ENCODE data around the gene GPR15.

GPR15 gene

GRCh38 chr3:98530676-98531075, 1.1 kb upstream of the GPR15 start:
- DNase-seq (ENCODE audit: low read depth) = no peak

DNA sequence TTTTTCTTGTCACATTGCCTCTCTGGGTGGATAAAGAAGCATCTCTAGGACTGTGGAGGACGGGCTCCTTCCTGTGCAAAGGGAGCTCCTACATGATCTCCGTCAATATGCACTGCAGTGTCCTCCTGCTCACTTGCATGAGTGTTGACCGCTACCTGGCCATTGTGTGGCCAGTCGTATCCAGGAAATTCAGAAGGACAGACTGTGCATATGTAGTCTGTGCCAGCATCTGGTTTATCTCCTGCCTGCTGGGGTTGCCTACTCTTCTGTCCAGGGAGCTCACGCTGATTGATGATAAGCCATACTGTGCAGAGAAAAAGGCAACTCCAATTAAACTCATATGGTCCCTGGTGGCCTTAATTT, 478 bp downstream of the GPR15 start:
- no peak for DNase-seq (ENCODE audit: low read depth)

- DNase-seq (ENCODE audit: low read depth) = no peak
Measured at GRCh38 chr3:98532709-98533571, 1.2 kb downstream of the GPR15 start.

- DNase-seq (ENCODE audit: low read depth) = no peak
Measured at GRCh38 chr3:98534168-98534567, 2.4 kb downstream of the GPR15 start.

- DNase-seq (ENCODE audit: low read depth) = no peak
Measured at GRCh38 chr3:98534734-98535133, 3.0 kb downstream of the GPR15 start.

- DNase-seq (ENCODE audit: low read depth) = no peak
Measured at GRCh38 chr3:98536456-98537017, 4.8 kb downstream of the GPR15 start.

DNA sequence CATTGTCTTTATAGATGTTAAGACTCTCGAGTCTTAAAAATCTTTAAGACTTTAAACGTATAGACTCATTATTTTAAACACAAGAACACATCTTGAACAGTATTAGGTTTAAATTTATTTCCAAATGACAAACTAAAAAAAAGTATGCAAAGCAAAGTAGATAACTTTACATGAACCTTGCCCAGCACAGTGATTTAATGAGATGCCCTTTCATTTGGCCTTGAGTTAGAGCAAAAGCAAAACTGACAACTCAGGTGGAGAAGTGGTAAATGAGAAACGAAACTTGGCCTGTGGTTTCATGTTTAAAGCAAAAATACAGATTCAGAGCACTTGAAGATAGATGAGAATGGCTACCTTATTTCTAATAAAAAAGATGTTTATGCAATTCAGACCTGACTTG, 8.6 kb downstream of the GPR15 start:
- DNase-seq (ENCODE audit: low read depth) = no peak

DNA sequence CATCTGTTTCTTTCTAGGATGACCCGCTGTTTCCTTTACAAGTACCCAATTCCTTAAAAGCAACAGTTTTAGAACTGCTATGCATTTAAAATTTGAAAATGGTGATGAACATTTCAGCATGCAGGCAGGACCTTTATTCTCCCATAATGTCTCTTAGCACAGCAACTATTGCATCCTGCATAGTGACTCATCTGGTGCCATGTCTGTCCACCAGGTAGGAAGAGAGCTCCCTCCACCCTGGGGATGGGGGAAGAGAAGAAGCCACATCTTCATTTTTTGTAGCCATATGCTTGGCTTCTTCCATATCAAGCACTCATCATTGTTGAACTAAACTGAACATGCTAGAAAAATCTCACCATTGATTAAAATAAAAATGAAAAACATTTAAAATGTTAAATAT, 9.9 kb downstream of the GPR15 start:
- no peak for DNase-seq (ENCODE audit: low read depth)

DNA sequence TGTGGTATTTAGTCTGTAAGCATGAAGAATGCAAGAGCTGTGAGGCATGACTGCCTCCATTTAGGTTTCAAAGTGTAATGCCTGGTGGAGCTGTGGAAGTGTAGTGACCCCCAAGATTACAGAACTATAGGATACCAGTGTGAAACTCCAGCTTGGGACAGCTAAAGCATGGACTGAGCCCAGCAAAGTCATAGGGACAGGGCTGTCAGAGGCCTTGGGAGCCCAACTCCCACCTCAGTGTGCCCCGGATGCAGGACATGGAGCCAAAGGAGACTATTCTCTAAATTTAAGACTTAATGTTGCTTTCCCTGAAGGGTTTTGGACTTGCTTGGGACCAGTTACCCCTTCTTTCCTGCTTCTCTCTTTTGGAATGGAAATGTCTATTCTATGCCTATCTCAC, 10.8 kb downstream of the GPR15 start:
- no peak for DNase-seq (ENCODE audit: low read depth)

DNA sequence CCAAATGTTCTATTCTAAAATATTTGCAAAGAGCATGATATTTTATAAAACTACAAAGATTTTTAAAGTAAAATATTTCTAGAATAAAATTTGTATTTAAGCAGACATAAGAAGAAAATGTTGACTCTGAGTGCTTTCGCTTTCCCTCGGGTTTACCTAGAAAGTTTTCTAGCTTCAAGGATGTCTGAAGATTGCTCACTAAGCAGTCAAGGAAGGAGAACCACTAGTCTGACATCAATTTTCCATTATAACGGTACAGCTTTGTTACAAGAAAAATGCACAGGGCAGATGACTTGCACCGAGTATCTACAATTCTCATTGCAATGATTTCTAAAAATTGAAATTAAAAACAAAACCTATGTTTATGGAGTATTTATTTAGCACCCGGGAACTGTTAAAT, 14.2 kb downstream of the GPR15 start:
- no peak for DNase-seq (ENCODE audit: low read depth)

DNA sequence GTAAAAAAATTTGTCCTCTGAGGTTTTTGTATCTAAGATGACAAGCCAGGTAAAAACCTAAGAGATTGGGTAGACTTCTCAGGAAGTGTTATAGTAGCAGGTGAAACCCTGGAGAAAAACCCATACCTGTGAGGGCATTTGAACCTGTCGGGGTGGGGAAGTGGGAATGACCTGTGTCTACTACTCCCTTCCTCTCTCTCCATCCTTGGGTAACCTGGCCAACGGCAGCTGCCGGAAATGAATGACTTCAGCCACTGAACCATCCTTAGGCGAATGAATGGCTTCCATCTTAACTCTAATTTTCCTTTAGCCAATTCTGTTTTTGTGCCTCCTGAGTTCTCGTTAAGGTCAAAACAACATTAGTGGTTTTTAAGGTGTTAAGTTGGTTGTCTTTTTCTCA, 16.8 kb downstream of the GPR15 start:
- no peak for DNase-seq (ENCODE audit: low read depth)

GRCh38 chr3:98550833-98551232, 19.1 kb downstream of the GPR15 start:
- DNase-seq (ENCODE audit: low read depth) = no peak

DNA sequence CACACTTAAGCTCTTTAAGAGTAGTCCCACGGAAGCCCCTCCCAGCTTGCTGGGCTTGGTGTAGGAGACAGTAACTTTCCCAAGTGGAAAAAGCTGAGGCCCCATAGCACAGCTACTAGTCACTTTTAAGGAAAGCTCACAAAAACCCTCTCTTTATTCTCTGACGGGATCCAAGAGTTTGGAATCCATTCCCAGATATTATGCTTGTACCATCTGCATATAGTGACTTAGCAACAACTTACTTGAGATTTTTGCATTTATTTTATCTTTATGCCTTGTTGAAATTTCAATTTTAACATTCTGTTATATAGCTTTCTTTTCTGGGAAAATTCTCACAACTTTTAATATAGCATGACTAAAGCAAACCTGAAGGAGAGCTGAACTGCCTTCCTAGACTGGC, 19.5 kb downstream of the GPR15 start:
- DNase-seq (ENCODE audit: low read depth) = no peak

DNA sequence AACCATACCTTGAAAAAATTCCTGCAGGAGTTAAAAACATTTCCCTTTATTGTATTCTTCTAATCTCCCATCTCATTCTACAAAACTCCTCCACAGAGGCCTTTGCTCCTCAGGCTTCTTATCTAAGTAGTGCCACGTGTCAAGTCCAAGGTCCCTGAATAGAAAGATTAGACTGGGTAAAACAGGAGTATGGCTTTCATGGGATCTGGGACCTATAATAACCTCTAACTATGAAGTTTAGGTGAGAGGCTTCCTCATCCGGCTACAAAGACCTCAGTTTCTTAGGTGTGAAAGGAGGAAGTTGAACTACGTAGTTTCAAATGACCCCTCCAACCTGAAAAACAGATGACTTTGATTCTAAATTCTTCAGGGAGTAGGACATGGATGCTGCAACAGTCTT, 20.0 kb downstream of the GPR15 start:
- no peak for DNase-seq (ENCODE audit: low read depth)

GRCh38 chr3:98552232-98553020, 20.6 kb downstream of the GPR15 start:
- no peak for DNase-seq (ENCODE audit: low read depth)

DNA sequence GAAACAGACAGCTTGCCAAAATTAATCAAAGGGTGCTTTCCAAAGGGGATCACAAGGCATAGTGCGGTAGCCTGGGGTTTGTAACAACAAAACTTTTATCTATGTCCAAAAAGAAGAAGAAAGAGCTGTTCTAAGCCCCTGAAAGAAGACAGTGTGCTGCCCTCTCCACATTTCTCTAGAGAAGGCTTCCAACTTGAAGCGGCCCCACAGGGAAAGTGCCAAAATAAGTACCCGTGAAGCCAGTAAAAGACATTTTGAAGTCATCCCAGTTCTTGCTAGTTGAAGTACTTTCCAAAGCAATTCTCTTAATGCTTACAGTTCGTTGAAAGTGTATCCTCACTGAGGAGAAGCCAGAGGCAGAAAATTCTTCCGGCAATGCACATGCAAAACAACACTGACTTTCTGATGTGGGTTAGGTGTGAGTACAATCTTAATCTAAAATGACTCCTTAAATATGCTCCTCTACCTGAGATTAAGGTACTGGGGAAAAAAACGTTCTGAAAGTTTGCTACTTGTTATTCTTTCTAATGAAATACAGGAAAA, 21.3 kb downstream of the GPR15 start:
- no peak for DNase-seq (ENCODE audit: low read depth)

- DNase-seq (ENCODE audit: low read depth) = no peak
Measured at GRCh38 chr3:98553753-98554152, 22.0 kb downstream of the GPR15 start.

GRCh38 chr3:98554580-98554979, 22.8 kb downstream of the GPR15 start:
- no peak for DNase-seq (ENCODE audit: low read depth)

- DNase-seq (ENCODE audit: low read depth) = no peak
Measured at GRCh38 chr3:98555025-98555379, 23.2 kb downstream of the GPR15 start.

- no peak for DNase-seq (ENCODE audit: low read depth)
Measured at GRCh38 chr3:98556164-98557130, 24.7 kb downstream of the GPR15 start.

GRCh38 chr3:98557324-98558010, 25.7 kb downstream of the GPR15 start:
- no peak for DNase-seq (ENCODE audit: low read depth)

All from HS-5 (cell line).